IMR-90 (cell line): ENCODE data around the gene KLHL14. TPM values are rescaled to one million over a fixed set of nuclear protein-coding genes. Genes with fewer than 3 reads are reported as not detected.

Source experiments
- ATAC-seq: fragments of 200-7000 bp; cut with Tn5 transposase; 2 replicates; pipeline ENCODE4 v1.9.1; 2020; ENCODE audit warnings: low read depth, mild to moderate bottlenecking, moderate library complexity
- BruUV-seq: library from RNA; stranded (reverse); fragments of 400-500 nt; replicated peaks from 2 replicates; lab custom pipeline; 2021; lab: Mats Ljungman, UMichigan
- CTCF ChIA-PET: fragments of 300-600 bp; formaldehyde crosslinking; extraction: SDS; loops from one replicate; lab custom pipeline; 2021; ENCODE audit warnings: antibody characterized with exemption; lab: Yijun Ruan, JAX
- POLR2A ChIA-PET: fragments of 300-600 bp; sonication (Branson Sonifier 250); formaldehyde crosslinking; loops from one replicate; lab custom pipeline; 2022; ENCODE audit warnings: antibody characterized with exemption; ENCODE audit not compliant: unreplicated experiment; lab: Charles Lee
- DNase-seq: peaks from one replicate; pipeline ENCODE4 v3.0.0; 2013
- H2AFZ ChIP-seq: replicated peaks from 2 replicates; pipeline ENCODE3; 2013; ENCODE audit warnings: low read length, mild to moderate bottlenecking; ENCODE audit not compliant: poor library complexity
- H2AK5ac ChIP-seq: 2 replicates; pipeline ENCODE4 v1.6.1; 2013; ENCODE audit warnings: low read depth, low read length, inconsistent platforms
- H2AK9ac ChIP-seq: replicated peaks from 2 replicates; pipeline ENCODE3; 2013; ENCODE audit warnings: mild to moderate bottlenecking, low read depth, low read length, moderate library complexity; ENCODE audit not compliant: poor library complexity
- H2BK120ac ChIP-seq: 2 replicates; pipeline ENCODE4 v1.6.1; 2013; ENCODE audit warnings: low read depth, low read length, inconsistent platforms
- H2BK15ac ChIP-seq: 3 replicates; pipeline ENCODE4 v1.6.1; 2013; ENCODE audit warnings: low read depth, low read length, inconsistent platforms
- H2BK20ac ChIP-seq: 2 replicates; pipeline ENCODE4 v1.6.1; 2013; ENCODE audit warnings: low read depth, mild to moderate bottlenecking, inconsistent platforms, low read length, moderate library complexity
- H2BK5ac ChIP-seq: 2 replicates; pipeline ENCODE4 v1.6.1; 2013; ENCODE audit warnings: mild to moderate bottlenecking, low read depth, low read length, inconsistent platforms; ENCODE audit not compliant: poor library complexity, severe bottlenecking
- H3K14ac ChIP-seq: replicated peaks from 2 replicates; pipeline ENCODE4 v1.6.1; 2013; ENCODE audit warnings: low read depth, low read length, inconsistent platforms
- H3K18ac ChIP-seq: 2 replicates; pipeline ENCODE4 v1.6.1; 2013; ENCODE audit warnings: low read depth, low read length, control low read depth
- H3K23ac ChIP-seq: 2 replicates; pipeline ENCODE4 v1.6.1; 2013; ENCODE audit warnings: low read depth, low read length, inconsistent platforms
- H3K27ac ChIP-seq: 2 replicates; pipeline ENCODE4 v1.5.1; 2013; ENCODE audit warnings: mild to moderate bottlenecking, control low read depth, low read length; ENCODE audit not compliant: insufficient read depth
- H3K27me3 ChIP-seq: 2 replicates; pipeline ENCODE4 v1.6.1; 2013; ENCODE audit warnings: low read length; ENCODE audit not compliant: control insufficient read depth, insufficient read depth
- H3K36me3 ChIP-seq: 2 replicates; pipeline ENCODE4 v1.6.1; 2013; ENCODE audit warnings: low read length, mixed read lengths; ENCODE audit not compliant: control insufficient read depth, insufficient read depth
- H3K4ac ChIP-seq: 2 replicates; pipeline ENCODE4 v1.6.1; 2013; ENCODE audit warnings: low read depth, low read length, inconsistent platforms
- H3K4me1 ChIP-seq: 2 replicates; pipeline ENCODE4 v1.6.1; 2013; ENCODE audit warnings: low read length, mixed read lengths; ENCODE audit not compliant: control insufficient read depth, insufficient read depth
- H3K4me2 ChIP-seq: 2 replicates; pipeline ENCODE4 v1.6.1; 2013; ENCODE audit warnings: low read depth, mild to moderate bottlenecking, control low read depth, low read length, moderate library complexity
- H3K4me3 ChIP-seq: 2 replicates; pipeline ENCODE4 v1.5.1; 2013; ENCODE audit warnings: low read depth, mild to moderate bottlenecking, control low read depth, low read length, moderate library complexity; ENCODE audit not compliant: insufficient read depth
- H3K56ac ChIP-seq: 2 replicates; pipeline ENCODE4 v1.6.1; 2013; ENCODE audit warnings: low read length, inconsistent platforms; ENCODE audit not compliant: insufficient read depth; ENCODE audit errors: extremely low read depth
- H3K79me1 ChIP-seq, 2 experiments: 2 replicates each; pipeline ENCODE4 v1.6.1; 2013; ENCODE audit warnings: low read length in 2 of 2, inconsistent platforms in 1 of 2, low read depth in 1 of 2
- H3K9ac ChIP-seq: 2 replicates; pipeline ENCODE4 v1.6.1; 2013; ENCODE audit warnings: low read depth, low read length, control low read depth
- H3K9me1 ChIP-seq: 2 replicates; pipeline ENCODE4 v1.6.1; 2013; ENCODE audit warnings: low read length, inconsistent platforms; ENCODE audit not compliant: insufficient read depth
- H3K9me3 ChIP-seq: 2 replicates; pipeline ENCODE4 v1.6.1; 2013; ENCODE audit warnings: low read length; ENCODE audit not compliant: control insufficient read depth, insufficient read depth
- H4K20me1 ChIP-seq: 2 replicates; pipeline ENCODE4 v1.6.1; 2013; ENCODE audit warnings: low read length, inconsistent platforms; ENCODE audit not compliant: insufficient read depth
- H4K5ac ChIP-seq: 2 replicates; pipeline ENCODE4 v1.6.1; 2013; ENCODE audit warnings: mild to moderate bottlenecking, low read depth, low read length, control low read depth
- H4K8ac ChIP-seq, 2 experiments: 2 replicates each; pipeline ENCODE4 v1.6.1; 2013; ENCODE audit warnings: low read depth in 2 of 2, low read length in 2 of 2, control low read depth in 1 of 2, inconsistent platforms in 1 of 2
- H4K91ac ChIP-seq: 2 replicates; pipeline ENCODE4 v1.6.1; 2013; ENCODE audit warnings: low read depth, low read length, inconsistent platforms; ENCODE audit not compliant: insufficient read depth
- MAZ ChIP-seq: IDR thresholded peaks from 2 replicates; pipeline ENCODE4 v1.6.1; 2012; ENCODE audit warnings: low read depth, mild to moderate bottlenecking, low read length, improper control_type of control experiment, moderate library complexity, borderline replicate concordance
- MXI1 ChIP-seq: IDR thresholded peaks from 2 replicates; pipeline ENCODE4 v1.6.1; 2012; ENCODE audit warnings: low read depth, mild to moderate bottlenecking, low read length, moderate library complexity, borderline replicate concordance
- RAD21 ChIP-seq: IDR thresholded peaks from 2 replicates; pipeline ENCODE4 v1.6.1; 2012; ENCODE audit warnings: low read length, improper control_type of control experiment
- RCOR1 ChIP-seq: IDR thresholded peaks from 2 replicates; pipeline ENCODE4 v1.6.1; 2012; ENCODE audit warnings: mild to moderate bottlenecking, low read length, improper control_type of control experiment; ENCODE audit not compliant: insufficient replicate concordance
- WGBS, 2 experiments: methylation state at CpG; one replicate each; pipeline versions ENCODE4 v1.1.5 to v1.1.7; 2013; ENCODE audit warnings: missing lambda C conversion rate in 2 of 2; ENCODE audit not compliant: insufficient read length in 1 of 2; ENCODE audit errors: extremely low coverage in 2 of 2; 5-methylcytosine and 5-hydroxymethylcytosine counted together
- dilution Hi-C: fragments of 300-500 bp; cut with HindIII; formaldehyde crosslinking; loops from one replicate; pipeline ENCODE4 v1.14.3; 2018; ENCODE audit warnings: low sequenced_read_pairs; ENCODE audit not compliant: unreplicated experiment
- in situ Hi-C: fragments of 300-500 bp; cut with MboI; formaldehyde crosslinking; loops from 3 replicates; pipeline ENCODE4 v1.14.3; 2019; ENCODE audit warnings: low sequenced_read_pairs, inconsistent platforms, mixed read lengths
- intact Hi-C: fragments of 100-400 bp; cut with micrococcal nuclease; formaldehyde crosslinking; loops from 2 replicates; pipeline ENCODE4 v1.10.0; 2022
- polyA plus RNA-seq, 3 experiments: library from polyadenylated mRNA; depleted of rRNA; stranded (reverse); fragments of >200 nt; gene quantifications; 2 replicates each; pipeline ENCODE4 v1.2.3, GENCODE V29; 2012; ENCODE audit warnings: low replicate concordance in 1 of 3
- total RNA-seq: library from RNA; depleted of rRNA; stranded (reverse); fragments of >200 nt; gene quantifications from 2 replicates; pipeline ENCODE4 v1.2.3, GENCODE V29; 2012
- TF ChIP-seq, protein P1 (sequence below): fragments of 150-350 bp; IDR thresholded peaks from 2 replicates; pipeline ENCODE4 v1.6.1; 2016; ENCODE audit warnings: low read depth, mild to moderate bottlenecking, low read length, moderate library complexity, borderline replicate concordance
- TF ChIP-seq, protein P2 (sequence below): conservative IDR thresholded peaks from 2 replicates; pipeline ENCODE4 v1.5.1; 2012; ENCODE audit warnings: mild to moderate bottlenecking, low read depth, low read length, improper control_type of control experiment

Gene KLHL14
- total and polyA plus RNA-seq, 2 of the 4 experiments (the other 2 are of a cell fraction): not detected

DNA sequence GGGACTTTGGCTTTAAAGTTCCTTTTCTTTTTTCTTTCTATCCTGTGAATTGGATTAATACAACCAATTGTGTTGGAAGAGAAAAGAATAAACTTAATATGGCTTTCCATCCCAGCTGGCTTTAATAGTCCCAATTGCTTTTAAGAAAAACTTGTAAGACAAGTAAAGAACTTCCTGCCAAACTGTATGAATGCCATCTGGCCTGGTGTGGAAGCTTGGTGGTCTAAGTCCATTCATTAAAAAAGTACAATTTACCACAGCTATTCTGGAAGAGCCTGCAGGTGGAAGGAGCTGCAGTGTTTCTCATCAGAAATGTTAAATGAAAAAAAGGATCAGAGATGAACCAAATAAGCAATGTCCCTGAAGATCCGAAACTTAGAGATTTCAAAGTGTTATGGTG is 103.9 kb downstream of the KLHL14 start:
- Histone ChIP-seq H3K18ac (no peak overlapping the region), H3K27ac (no peak overlapping the region), H2BK20ac (no peak overlapping the region), H3K23ac (no peak overlapping the region), H3K4me3 (no peak overlapping the region), H3K9ac (no peak overlapping the region), H2BK5ac (no peak overlapping the region), H3K9me1 (no peaks in the 10 kb centered on the region), H2AK9ac (no peak overlapping the region), H3K14ac (no peak overlapping the region), H3K79me1 (no peaks in the 10 kb centered on the region), H2BK120ac (no peak overlapping the region), H3K4me1 (no peaks in the 10 kb centered on the region), H4K5ac (no peak overlapping the region), H3K36me3 (no peaks in the 10 kb centered on the region), H4K8ac (no peak overlapping the region), H3K4me2 (no peak overlapping the region), H3K4ac (no peak overlapping the region), H3K56ac (no peak overlapping the region), H2AFZ (no peak overlapping the region), H3K27me3 (no peaks in the 10 kb centered on the region), H3K9me3 (no peaks in the 10 kb centered on the region), H4K20me1 (no peaks in the 10 kb centered on the region), H2AK5ac (no peak overlapping the region), H2BK15ac (no peak overlapping the region), H4K91ac (no peak overlapping the region)
- dilution Hi-C loops: no loop called here
- ChIA-PET CTCF (no interaction called here), POLR2A (no interaction called here)
- BruUV-seq: no TSS peak
- WGBS, 2 experiments: no CpG with 5 or more reads among the region's 1 CpG
- intact Hi-C loops: no loop called here
- TF ChIP-seq RCOR1 (no peak), MXI1 (no peak), MAZ (no peak), RAD21 (no peak)
- TF ChIP-seq, protein P1, sequence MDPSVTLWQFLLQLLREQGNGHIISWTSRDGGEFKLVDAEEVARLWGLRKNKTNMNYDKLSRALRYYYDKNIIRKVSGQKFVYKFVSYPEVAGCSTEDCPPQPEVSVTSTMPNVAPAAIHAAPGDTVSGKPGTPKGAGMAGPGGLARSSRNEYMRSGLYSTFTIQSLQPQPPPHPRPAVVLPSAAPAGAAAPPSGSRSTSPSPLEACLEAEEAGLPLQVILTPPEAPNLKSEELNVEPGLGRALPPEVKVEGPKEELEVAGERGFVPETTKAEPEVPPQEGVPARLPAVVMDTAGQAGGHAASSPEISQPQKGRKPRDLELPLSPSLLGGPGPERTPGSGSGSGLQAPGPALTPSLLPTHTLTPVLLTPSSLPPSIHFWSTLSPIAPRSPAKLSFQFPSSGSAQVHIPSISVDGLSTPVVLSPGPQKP: no peak
- TF ChIP-seq, protein P2, sequence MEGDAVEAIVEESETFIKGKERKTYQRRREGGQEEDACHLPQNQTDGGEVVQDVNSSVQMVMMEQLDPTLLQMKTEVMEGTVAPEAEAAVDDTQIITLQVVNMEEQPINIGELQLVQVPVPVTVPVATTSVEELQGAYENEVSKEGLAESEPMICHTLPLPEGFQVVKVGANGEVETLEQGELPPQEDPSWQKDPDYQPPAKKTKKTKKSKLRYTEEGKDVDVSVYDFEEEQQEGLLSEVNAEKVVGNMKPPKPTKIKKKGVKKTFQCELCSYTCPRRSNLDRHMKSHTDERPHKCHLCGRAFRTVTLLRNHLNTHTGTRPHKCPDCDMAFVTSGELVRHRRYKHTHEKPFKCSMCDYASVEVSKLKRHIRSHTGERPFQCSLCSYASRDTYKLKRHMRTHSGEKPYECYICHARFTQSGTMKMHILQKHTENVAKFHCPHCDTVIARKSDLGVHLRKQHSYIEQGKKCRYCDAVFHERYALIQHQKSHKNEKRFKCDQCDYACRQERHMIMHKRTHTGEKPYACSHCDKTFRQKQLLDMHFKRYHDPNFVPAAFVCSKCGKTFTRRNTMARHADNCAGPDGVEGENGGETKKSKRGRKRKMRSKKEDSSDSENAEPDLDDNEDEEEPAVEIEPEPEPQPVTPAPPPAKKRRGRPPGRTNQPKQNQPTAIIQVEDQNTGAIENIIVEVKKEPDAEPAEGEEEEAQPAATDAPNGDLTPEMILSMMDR: no peak
- no peak for ATAC-seq
- in situ Hi-C loops: no loop called here
- DNase-seq: no peak
